Panc1 (cell line): ENCODE measurements around the gene SHISAL1. TPM values are rescaled to one million over a fixed set of nuclear protein-coding genes. Genes with fewer than 3 reads are reported as not detected.

ENCODE experiments used
- ATAC-seq: fragments of 200-7000 bp; cut with Tn5 transposase; 2 replicates; pipeline ENCODE4 v1.9.1; 2020; ENCODE audit warnings: mild to moderate bottlenecking, moderate library complexity
- BruUV-seq: library from RNA; stranded (reverse); fragments of 400-500 nt; replicated peaks from 2 replicates; lab custom pipeline; 2021; lab: Mats Ljungman, UMichigan
- CTCF ChIA-PET: fragments of 300-600 bp; sonication (Branson Sonifier 250); formaldehyde crosslinking; loops from one replicate; lab custom pipeline; 2022; ENCODE audit warnings: antibody characterized with exemption; lab: Charles Lee
- POLR2A ChIA-PET: fragments of 300-600 bp; sonication (Branson Sonifier 250); formaldehyde crosslinking; loops from one replicate; lab custom pipeline; 2022; ENCODE audit warnings: antibody characterized with exemption; lab: Charles Lee
- DNase-seq: peaks from one replicate; pipeline ENCODE4 v3.0.0-alpha.2; 2010; ENCODE audit warnings: low read depth, low spot score
- H3K27ac ChIP-seq: 2 replicates; pipeline ENCODE4 v1.5.1; 2011; ENCODE audit warnings: mild to moderate bottlenecking, low read length, inconsistent platforms
- H3K27me3 ChIP-seq: fragments of 200-500 bp; sonication (Bioruptor generic); 2 replicates; pipeline ENCODE4 v1.6.0; 2014; ENCODE audit warnings: low read length, inconsistent platforms; ENCODE audit not compliant: control insufficient read depth, insufficient read depth
- H3K36me3 ChIP-seq: fragments of 200-500 bp; sonication (Bioruptor generic); 2 replicates; pipeline ENCODE4 v1.5.1; 2014; ENCODE audit warnings: inconsistent platforms, mild to moderate bottlenecking, low read length, moderate library complexity; ENCODE audit not compliant: control insufficient read depth, insufficient read depth
- H3K4me1 ChIP-seq: 2 replicates; pipeline ENCODE4 v1.5.1; 2011; ENCODE audit warnings: inconsistent platforms, mild to moderate bottlenecking, low read length, moderate library complexity; ENCODE audit not compliant: control insufficient read depth, insufficient read depth
- H3K4me3 ChIP-seq, 2 experiments: 2 replicates each; pipeline ENCODE4 v1.5.1; 2011 to 2012; ENCODE audit warnings: low read depth in 2 of 2, low read length in 2 of 2, mild to moderate bottlenecking in 2 of 2, inconsistent platforms in 1 of 2, moderate library complexity in 1 of 2
- H3K9me3 ChIP-seq: fragments of 200-500 bp; sonication (Bioruptor generic); 2 replicates; pipeline ENCODE4 v1.5.1; 2014; ENCODE audit warnings: low read depth, mild to moderate bottlenecking, inconsistent platforms, low read length, moderate library complexity; ENCODE audit not compliant: control insufficient read depth, insufficient read depth
- CTCF ChIP-seq: fragments of 450-650 bp; IDR thresholded peaks from 2 replicates; pipeline ENCODE4 v1.5.1; 2017; ENCODE audit warnings: mild to moderate bottlenecking
- POLR2AphosphoS5 ChIP-seq: IDR thresholded peaks from 2 replicates; pipeline ENCODE4 v1.6.1; 2012; ENCODE audit warnings: mild to moderate bottlenecking, low read depth, low read length, moderate library complexity
- REST ChIP-seq, 2 experiments: IDR thresholded peaks; 2 replicates each; pipeline ENCODE4 v1.6.1; 2011 to 2012; ENCODE audit warnings: low read depth in 2 of 2, control low read depth in 1 of 2, low read length in 1 of 2, mild to moderate bottlenecking in 1 of 2, moderate library complexity in 1 of 2; ENCODE audit not compliant: insufficient read depth in 1 of 2
- SIN3A ChIP-seq: IDR thresholded peaks from 2 replicates; pipeline ENCODE4 v1.6.1; 2012; ENCODE audit warnings: low read depth, mild to moderate bottlenecking, low read length, moderate library complexity, borderline replicate concordance; ENCODE audit not compliant: insufficient read depth
- TCF7L2 ChIP-seq: IDR thresholded peaks from 2 replicates; pipeline ENCODE4 v1.6.1; 2011; ENCODE audit warnings: mild to moderate bottlenecking, low read depth, low read length, inconsistent platforms
- in situ Hi-C: cut with HindIII; loops from 2 replicates; pipeline ENCODE4 v1.10.0; 2016; ENCODE audit warnings: low sequenced_read_pairs, low pct_unique_long_range_greater_than_20kb
- intact Hi-C: fragments of 100-400 bp; cut with micrococcal nuclease; formaldehyde crosslinking; loops from one replicate; pipeline ENCODE4 v1.10.0; 2022; ENCODE audit not compliant: unreplicated experiment
- total RNA-seq: library from RNA; stranded (reverse); gene quantifications from one replicate; pipeline ENCODE4 v1.2.1, GENCODE V29; 2021; ENCODE audit not compliant: unreplicated experiment

The SHISAL1 gene
- total RNA-seq, 1 experiment from 2014 or later = 1.2 TPM

GRCh38 chr22:44256085-44256484 is 56.7 kb downstream of the SHISAL1 start:
- no peaks in the 10 kb centered on the region for H3K36me3 ChIP-seq
- in situ Hi-C loops = no loop called here
- CTCF ChIA-PET = no interaction called here
- BruUV-seq = no TSS peak
- H3K27me3 ChIP-seq = no peaks in the 10 kb centered on the region
- H3K4me1 ChIP-seq = no peaks in the 10 kb centered on the region
- DNase-seq (no peak), ATAC-seq (no peak)
- no peak overlapping the region for H3K4me3 ChIP-seq
- no peaks in the 10 kb centered on the region for H3K9me3 ChIP-seq
- TF ChIP-seq POLR2AphosphoS5 (no peak), REST (IDR thresholded peaks at IDR 0.05; ENCODE audit: insufficient read depth in 1 of 2, low read depth in 2 of 2, low read length in 1 of 2) (no peak), CTCF (no peak), SIN3A (no peak), TCF7L2 (no peak)
- no peak overlapping the region for H3K27ac ChIP-seq
- POLR2A ChIA-PET = no interaction called here
- intact Hi-C loops = no loop called here

GRCh38 chr22:44254811-44255210 is 57.9 kb downstream of the SHISAL1 start:
- no peak for DNase-seq

More at GRCh38 chr22:44254811-44255210, 57.9 kb downstream of the SHISAL1 start:
- in situ Hi-C loops = no loop called here
- Histone ChIP-seq H3K9me3 (no peaks in the 10 kb centered on the region), H3K4me3 (no peak overlapping the region), H3K27me3 (no peaks in the 10 kb centered on the region), H3K4me1 (no peaks in the 10 kb centered on the region), H3K27ac (no peak overlapping the region), H3K36me3 (no peaks in the 10 kb centered on the region)
- no peak for TF ChIP-seq TCF7L2
- TF ChIP-seq REST (IDR thresholded peaks at IDR 0.05; ENCODE audit: insufficient read depth in 1 of 2, low read depth in 2 of 2, low read length in 1 of 2) = no peak
- no peak for TF ChIP-seq POLR2AphosphoS5
- no peak for TF ChIP-seq SIN3A
- no peak for TF ChIP-seq CTCF
- no TSS peak for BruUV-seq
- CTCF ChIA-PET = no interaction called here
- ATAC-seq = no peak
- intact Hi-C loops = no loop called here
- POLR2A ChIA-PET = interaction anchor here (0.6 kb wide), 1 partner anchor 292 kb away, joined by 3 read pairs; no protein-coding TSS in a partner anchor
